Fibroblast of pulmonary artery (primary cell): ENCODE results near the gene CCDC190.

ENCODE experiments used
- DNase-seq: peaks from one replicate; pipeline ENCODE4 v3.0.0-alpha.2; 2010; ENCODE audit warnings: low read depth
- H3K4me3 ChIP-seq: replicated peaks from 2 replicates; pipeline ENCODE4 v1.5.1; 2011; ENCODE audit warnings: low read depth, mild to moderate bottlenecking, control low read depth, low read length, moderate library complexity
- CTCF ChIP-seq: IDR thresholded peaks from 2 replicates; pipeline ENCODE4 v1.5.1; 2011; ENCODE audit warnings: mild to moderate bottlenecking, control low read depth, low read length, inconsistent platforms; ENCODE audit errors: missing control alignments

The CCDC190 gene

GRCh38 chr1:162849711-162850110 is 11.3 kb downstream of the CCDC190 start:
- TF ChIP-seq CTCF: no peak
- no peak for DNase-seq
- H3K4me3 ChIP-seq: no peak overlapping the region

- no peak overlapping the region for H3K4me3 ChIP-seq
- DNase-seq: peak; percentile 88
- peak; percentile 95 for TF ChIP-seq CTCF
These were observed 13.0 kb downstream of the CCDC190 start for GRCh38 chr1:162847839-162848453.

GRCh38 chr1:162846256-162847212 is 14.4 kb downstream of the CCDC190 start:
- TF ChIP-seq CTCF: no peak
- no peak overlapping the region for H3K4me3 ChIP-seq
- no peak for DNase-seq

GRCh38 chr1:162844153-162844552 is 16.8 kb downstream of the CCDC190 start:
- DNase-seq: no peak
- no peak for TF ChIP-seq CTCF
- H3K4me3 ChIP-seq: no peak overlapping the region

- no peak for DNase-seq
- H3K4me3 ChIP-seq: no peak overlapping the region
These were observed 20.6 kb downstream of the CCDC190 start for GRCh38 chr1:162840250-162840839.

GRCh38 chr1:162838863-162839262 is 22.1 kb downstream of the CCDC190 start:
- TF ChIP-seq CTCF: no peak
- no peak for DNase-seq
- H3K4me3 ChIP-seq: no peak overlapping the region

More at GRCh38 chr1:162840250-162840839, 20.6 kb downstream of the CCDC190 start:
- peak; percentile 10 for TF ChIP-seq CTCF
